GM19395 (cell line): Measurements from ENCODE around the gene ASIC2.
"Not testable (repeated sequence)": the region's sequence is repeated elsewhere in the genome, so short reads cannot be mapped to it uniquely, and the experiment has no call there.

Experiments
- ATAC-seq: cut with Tn5 transposase; IDR thresholded peaks from one replicate; pipeline ENCODE4 v1.9.1; 2021; ENCODE audit warnings: mild to moderate bottlenecking, moderate library complexity; ENCODE audit not compliant: unreplicated experiment

The ASIC2 gene

GRCh38 chr17:32992321-32993033 lies 300.6 kb downstream of the ASIC2 start:
- no peak for ATAC-seq

- no peak for ATAC-seq
Observed at GRCh38 chr17:32988481-32989101, 304.5 kb downstream of the ASIC2 start.

GRCh38 chr17:32987868-32988267 lies 305.2 kb downstream of the ASIC2 start:
- ATAC-seq, result not testable (repeated sequence)

- ATAC-seq, result not testable (repeated sequence)
Observed at GRCh38 chr17:32987453-32987805, 305.7 kb downstream of the ASIC2 start.

GRCh38 chr17:32985050-32985756 lies 307.9 kb downstream of the ASIC2 start:
- no peak for ATAC-seq

- not testable (repeated sequence) for ATAC-seq
Observed at GRCh38 chr17:32981611-32982010, 311.5 kb downstream of the ASIC2 start.

- no peak for ATAC-seq
Observed at GRCh38 chr17:32980230-32980629, 312.9 kb downstream of the ASIC2 start.

- ATAC-seq, result no peak
Observed at GRCh38 chr17:32976605-32977004, 316.5 kb downstream of the ASIC2 start.

- ATAC-seq, result no peak
Observed at GRCh38 chr17:32976131-32976530, 317.0 kb downstream of the ASIC2 start.

- ATAC-seq, result no peak
Observed at GRCh38 chr17:32971171-32971570, 321.9 kb downstream of the ASIC2 start.

- no peak for ATAC-seq
Observed at GRCh38 chr17:32970281-32970680, 322.8 kb downstream of the ASIC2 start.

GRCh38 chr17:32969231-32969630 lies 323.9 kb downstream of the ASIC2 start:
- not testable (repeated sequence) for ATAC-seq

GRCh38 chr17:32964541-32964940 lies 328.6 kb downstream of the ASIC2 start:
- no peak for ATAC-seq
